Vagina (tissue), 2 donors: ENCODE measurements around the gene WNT7A. TPM values are rescaled to one million over a fixed set of nuclear protein-coding genes. Genes with fewer than 3 reads are reported as not detected.

ENCODE experiments used
- DNase-seq, 2 donors: peaks; one replicate each; pipeline ENCODE4 v3.0.0-alpha.2; 2017; ENCODE audit errors: extremely low spot score in 2 of 2
- H3K27ac ChIP-seq: fragments of 200-600 bp; sonication (generic); one replicate; pipeline ENCODE4 v1.5.1; 2019
- H3K27me3 ChIP-seq: fragments of 200-600 bp; sonication (generic); one replicate; pipeline ENCODE4 v1.5.1; 2019
- H3K36me3 ChIP-seq, 2 donors: fragments of 200-600 bp; sonication (generic); one replicate each; pipeline ENCODE4 v1.5.1; 2017 to 2019
- H3K4me1 ChIP-seq: fragments of 200-600 bp; sonication (generic); one replicate; pipeline ENCODE4 v1.5.1; 2019
- H3K4me3 ChIP-seq, 2 donors: fragments of 200-600 bp; sonication (generic); 1 replicate in 1 of 2; 2 replicates in 1 of 2; pipeline ENCODE4 v1.5.1; 2016 to 2019
- H3K9me3 ChIP-seq: fragments of 200-600 bp; sonication (generic); one replicate; pipeline ENCODE4 v1.5.1; 2019
- POLR2A ChIP-seq, 2 donors: fragments of 450-650 bp; IDR thresholded peaks; one replicate each; pipeline ENCODE4 v1.6.1; 2017; ENCODE audit warnings: antibody characterized with exemption in 2 of 2, mild to moderate bottlenecking in 2 of 2, moderate library complexity in 2 of 2
- POLR2AphosphoS5 ChIP-seq, 2 donors: sonication (generic); formaldehyde crosslinking; IDR thresholded peaks; one replicate each; pipeline ENCODE4 v1.9.0; 2017; ENCODE audit warnings: antibody characterized with exemption in 2 of 2, mild to moderate bottlenecking in 2 of 2, low read depth in 1 of 2; ENCODE audit not compliant: insufficient read depth in 1 of 2
- intact Hi-C: fragments of 100-400 bp; cut with DNase I; formaldehyde crosslinking; loops from one replicate; pipeline ENCODE4 v1.15.1; 2023
- total RNA-seq: library from RNA; depleted of rRNA; stranded (reverse); fragments of >200 nt; gene quantifications from one replicate; pipeline ENCODE4 v1.2.3, GENCODE V29; 2016
- TF ChIP-seq, protein P1 (sequence below), 3 experiments: fragments of 450-650 bp in 2 of 3; fragments of 200-600 bp in 1 of 3; sonication (generic) in 1 of 3; IDR thresholded peaks; one replicate each; pipeline ENCODE4 v1.5.1; 2017 to 2019; ENCODE audit warnings: antibody characterized with exemption in 3 of 3, mild to moderate bottlenecking in 2 of 3, moderate library complexity in 2 of 3

The WNT7A gene
- total RNA-seq, 1 donor from 2014 or later = not detected

DNA sequence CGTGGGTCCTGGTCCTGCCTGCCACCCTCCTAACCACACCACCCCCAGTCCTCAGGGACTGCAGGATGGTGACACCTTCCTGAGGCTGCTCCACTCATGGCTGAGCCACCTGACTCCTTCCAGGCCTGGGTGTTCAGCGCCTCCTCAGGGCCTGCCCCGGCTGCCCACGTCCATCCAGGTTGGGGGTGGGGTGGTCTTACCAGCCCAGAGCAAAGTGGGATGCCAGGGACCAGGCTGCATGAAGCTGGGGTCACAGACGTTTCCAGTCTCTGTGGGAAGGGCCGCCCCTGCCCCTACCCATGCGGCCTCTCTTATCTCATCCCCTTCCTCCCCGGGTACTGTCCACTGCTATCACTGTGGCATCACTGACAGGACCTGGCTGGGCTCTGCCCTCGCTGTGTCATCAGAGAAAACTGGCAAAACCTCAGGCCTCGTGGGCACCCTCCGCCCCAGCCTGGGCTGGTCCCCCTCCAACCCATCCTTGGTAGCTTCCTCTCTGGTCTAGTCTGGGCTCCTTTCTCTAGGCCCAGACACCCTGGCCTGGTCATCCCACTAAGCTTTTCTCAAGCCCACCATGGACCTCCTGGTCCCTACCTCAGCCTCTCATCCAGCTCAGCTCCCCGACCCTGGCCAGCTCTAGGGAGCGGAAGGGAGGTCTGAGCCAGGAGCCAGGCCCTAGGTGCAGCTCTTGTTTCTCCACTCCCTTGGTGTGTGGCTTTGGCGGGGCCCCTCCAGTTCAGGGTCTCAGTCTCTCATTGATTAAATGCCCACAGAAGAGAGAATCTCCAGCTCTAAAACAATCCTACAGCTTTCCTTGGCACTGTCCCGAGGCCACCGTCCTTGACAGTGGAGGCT, 32.9 kb downstream of the WNT7A start:
- H3K27me3 ChIP-seq = no peaks in the 10 kb centered on the region
- no peaks in the 10 kb centered on the region for H3K36me3 ChIP-seq
- no peak overlapping the region for H3K4me3 ChIP-seq
- DNase-seq = no peak
- H3K4me1 ChIP-seq = peaks cover 8% of the 10 kb centered on the region
- H3K27ac ChIP-seq = no peak overlapping the region
- TF ChIP-seq POLR2AphosphoS5 (IDR thresholded peaks at IDR 0.05; ENCODE audit: insufficient read depth in 1 of 2, low read depth in 1 of 2) (no peak), POLR2A (IDR thresholded peaks at IDR 0.05) (no peak)
- TF ChIP-seq, protein P1, sequence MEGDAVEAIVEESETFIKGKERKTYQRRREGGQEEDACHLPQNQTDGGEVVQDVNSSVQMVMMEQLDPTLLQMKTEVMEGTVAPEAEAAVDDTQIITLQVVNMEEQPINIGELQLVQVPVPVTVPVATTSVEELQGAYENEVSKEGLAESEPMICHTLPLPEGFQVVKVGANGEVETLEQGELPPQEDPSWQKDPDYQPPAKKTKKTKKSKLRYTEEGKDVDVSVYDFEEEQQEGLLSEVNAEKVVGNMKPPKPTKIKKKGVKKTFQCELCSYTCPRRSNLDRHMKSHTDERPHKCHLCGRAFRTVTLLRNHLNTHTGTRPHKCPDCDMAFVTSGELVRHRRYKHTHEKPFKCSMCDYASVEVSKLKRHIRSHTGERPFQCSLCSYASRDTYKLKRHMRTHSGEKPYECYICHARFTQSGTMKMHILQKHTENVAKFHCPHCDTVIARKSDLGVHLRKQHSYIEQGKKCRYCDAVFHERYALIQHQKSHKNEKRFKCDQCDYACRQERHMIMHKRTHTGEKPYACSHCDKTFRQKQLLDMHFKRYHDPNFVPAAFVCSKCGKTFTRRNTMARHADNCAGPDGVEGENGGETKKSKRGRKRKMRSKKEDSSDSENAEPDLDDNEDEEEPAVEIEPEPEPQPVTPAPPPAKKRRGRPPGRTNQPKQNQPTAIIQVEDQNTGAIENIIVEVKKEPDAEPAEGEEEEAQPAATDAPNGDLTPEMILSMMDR (IDR thresholded peaks at IDR 0.05) = no peak
- no peaks in the 10 kb centered on the region for H3K9me3 ChIP-seq
- intact Hi-C loops = no loop called here

DNA sequence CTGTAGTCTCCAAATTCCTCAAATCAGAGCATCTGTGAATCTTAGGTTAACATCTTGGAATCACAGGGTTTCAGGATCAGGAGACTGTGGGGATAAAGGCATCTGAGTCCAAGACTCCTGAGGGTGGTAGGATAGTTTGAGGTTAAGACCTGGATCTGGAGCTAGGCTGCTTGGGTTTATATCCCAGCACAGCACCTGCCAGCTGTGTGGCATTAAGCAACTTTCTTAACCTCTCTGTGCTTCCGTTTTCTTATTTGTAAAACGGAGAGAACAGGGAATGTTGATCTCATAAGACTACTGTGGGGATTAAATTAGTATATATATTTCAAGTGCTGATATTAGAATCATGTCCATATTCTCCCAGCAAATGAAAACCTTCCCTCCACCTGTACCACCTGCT, 33.6 kb downstream of the WNT7A start:
- no peak overlapping the region for H3K27ac ChIP-seq
- TF ChIP-seq POLR2AphosphoS5 (IDR thresholded peaks at IDR 0.05; ENCODE audit: insufficient read depth in 1 of 2, low read depth in 1 of 2) (no peak), POLR2A (IDR thresholded peaks at IDR 0.05) (no peak)
- TF ChIP-seq, protein P1 (IDR thresholded peaks at IDR 0.05) = no peak
- intact Hi-C loops = no loop called here
- H3K9me3 ChIP-seq = no peaks in the 10 kb centered on the region
- peaks cover 8% of the 10 kb centered on the region for H3K4me1 ChIP-seq
- H3K27me3 ChIP-seq = no peaks in the 10 kb centered on the region
- DNase-seq = no peak
- H3K4me3 ChIP-seq = no peak overlapping the region
- no peaks in the 10 kb centered on the region for H3K36me3 ChIP-seq

DNA sequence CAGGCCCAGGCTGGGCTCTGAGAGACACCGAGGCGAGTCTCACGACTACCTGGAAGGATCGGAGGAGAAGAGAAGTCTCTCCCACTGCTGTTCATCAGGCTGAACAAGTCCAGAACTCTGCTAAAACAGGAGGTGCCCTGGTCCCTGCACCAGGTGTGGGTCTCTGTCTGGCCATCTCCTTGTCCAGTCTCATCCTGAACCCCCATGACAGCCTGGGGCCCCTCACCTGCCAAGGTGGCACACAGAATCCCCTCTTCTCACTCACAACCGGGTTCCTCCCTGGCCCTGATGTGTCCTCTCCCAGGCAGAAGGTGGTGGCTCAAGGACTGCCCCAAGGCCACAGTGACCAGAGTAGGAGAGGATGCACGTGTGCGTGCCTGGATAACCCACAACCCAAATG, 34.1 kb downstream of the WNT7A start:
- H3K27ac ChIP-seq = no peak overlapping the region
- intact Hi-C loops = no loop called here
- no peak overlapping the region for H3K4me3 ChIP-seq
- H3K27me3 ChIP-seq = no peaks in the 10 kb centered on the region
- DNase-seq = no peak
- H3K4me1 ChIP-seq = peaks cover 5% of the 10 kb centered on the region
- H3K9me3 ChIP-seq = no peaks in the 10 kb centered on the region
- H3K36me3 ChIP-seq = no peaks in the 10 kb centered on the region
- TF ChIP-seq, protein P1 (IDR thresholded peaks at IDR 0.05) = no peak
- TF ChIP-seq POLR2AphosphoS5 (IDR thresholded peaks at IDR 0.05; ENCODE audit: insufficient read depth in 1 of 2, low read depth in 1 of 2) = no peak
- TF ChIP-seq POLR2A (IDR thresholded peaks at IDR 0.05) = no peak

DNA sequence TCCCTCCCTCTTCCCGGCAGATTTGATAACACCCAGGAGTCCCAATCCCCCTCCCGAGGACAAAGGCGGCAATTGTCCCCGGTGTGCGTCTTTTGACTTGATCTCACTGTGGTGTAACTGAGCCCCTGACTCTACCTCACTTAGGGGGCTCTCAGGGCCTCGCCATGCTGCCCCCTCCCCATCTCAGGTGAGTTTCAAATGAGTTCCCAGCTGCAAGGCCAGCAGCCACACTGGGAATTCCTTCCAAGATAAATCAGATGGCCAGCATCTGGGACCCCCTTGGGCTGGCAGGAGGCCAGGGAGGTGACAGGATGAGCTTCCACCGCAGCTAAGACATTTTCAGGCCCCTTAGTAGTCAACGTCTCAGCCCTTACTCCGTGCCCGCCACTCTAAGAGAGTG, 35.0 kb downstream of the WNT7A start:
- no peak for DNase-seq
- H3K4me3 ChIP-seq = no peak overlapping the region
- intact Hi-C loops = no loop called here
- H3K27ac ChIP-seq = no peak overlapping the region
- H3K4me1 ChIP-seq = no peaks in the 10 kb centered on the region
- TF ChIP-seq POLR2AphosphoS5 (IDR thresholded peaks at IDR 0.05; ENCODE audit: insufficient read depth in 1 of 2, low read depth in 1 of 2) (no peak), POLR2A (IDR thresholded peaks at IDR 0.05) (no peak)
- TF ChIP-seq, protein P1 (IDR thresholded peaks at IDR 0.05) = no peak
- no peaks in the 10 kb centered on the region for H3K27me3 ChIP-seq
- H3K9me3 ChIP-seq = no peaks in the 10 kb centered on the region
- no peaks in the 10 kb centered on the region for H3K36me3 ChIP-seq

DNA sequence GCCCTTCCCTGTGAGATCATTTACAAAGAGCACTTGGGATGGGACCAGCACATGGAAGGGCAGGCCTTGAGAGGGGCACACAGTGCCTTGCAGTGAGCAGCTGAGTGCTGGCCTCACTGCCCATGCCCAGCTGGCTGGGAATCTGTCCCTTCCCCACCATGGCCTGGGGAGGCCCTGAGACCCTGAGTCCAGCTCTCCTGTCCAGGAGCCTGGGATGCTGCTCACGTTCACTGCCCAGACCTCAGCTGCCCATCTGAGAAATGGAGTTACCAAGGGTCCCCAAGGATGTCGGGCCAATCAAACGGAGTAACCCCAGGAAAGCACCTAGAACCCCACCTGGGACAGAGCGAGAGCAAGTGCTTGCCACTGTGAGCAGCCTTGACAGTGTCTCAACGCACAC, 35.6 kb downstream of the WNT7A start:
- Histone ChIP-seq H3K36me3 (no peaks in the 10 kb centered on the region), H3K27ac (no peak overlapping the region), H3K4me3 (no peak overlapping the region), H3K4me1 (no peaks in the 10 kb centered on the region), H3K9me3 (no peaks in the 10 kb centered on the region), H3K27me3 (no peaks in the 10 kb centered on the region)
- intact Hi-C loops = no loop called here
- TF ChIP-seq POLR2A (IDR thresholded peaks at IDR 0.05) (no peak), POLR2AphosphoS5 (IDR thresholded peaks at IDR 0.05; ENCODE audit: insufficient read depth in 1 of 2, low read depth in 1 of 2) (no peak)
- TF ChIP-seq, protein P1 (IDR thresholded peaks at IDR 0.05) = no peak
- no peak for DNase-seq
